HCT116 (cell line): ENCODE results near the gene MED19.

Source experiments
- CBX3 ChIP-seq: IDR thresholded peaks from 2 replicates; pipeline ENCODE4 v1.6.1; 2012; ENCODE audit warnings: low read depth
- EGR1 ChIP-seq: IDR thresholded peaks from 2 replicates; pipeline ENCODE4 v1.6.1; 2012; ENCODE audit warnings: low read depth
- ELF1 ChIP-seq: IDR thresholded peaks from 2 replicates; pipeline ENCODE4 v1.6.1; 2012; ENCODE audit warnings: low read depth, borderline replicate concordance
- EZH2 ChIP-seq: fragments of 200-600 bp; sonication (generic); IDR thresholded peaks from 2 replicates; pipeline ENCODE4 v1.6.1; 2017; ENCODE audit warnings: antibody characterized with exemption, mixed run types
- EZH2phosphoT487 ChIP-seq: fragments of 200-600 bp; IDR thresholded peaks from 2 replicates; pipeline ENCODE4 v1.6.1; 2018; ENCODE audit warnings: antibody characterized with exemption, borderline replicate concordance
- JUND ChIP-seq: IDR thresholded peaks from 2 replicates; pipeline ENCODE4 v1.6.1; 2012
- POLR2A ChIP-seq: IDR thresholded peaks from 2 replicates; pipeline ENCODE4 v1.7.0; 2011; ENCODE audit warnings: borderline replicate concordance; ENCODE audit not compliant: insufficient read depth, insufficient read length; ENCODE audit errors: extremely low read depth
- POLR2AphosphoS5 ChIP-seq: IDR thresholded peaks from 2 replicates; pipeline ENCODE4 v1.6.1; 2011; ENCODE audit warnings: mild to moderate bottlenecking, low read depth, low read length, moderate library complexity
- SIN3A ChIP-seq: IDR thresholded peaks from 2 replicates; pipeline ENCODE4 v1.6.1; 2012; ENCODE audit warnings: low read depth
- ZNF274 ChIP-seq: fragments of 200-500 bp; sonication (Bioruptor generic); IDR thresholded peaks from 2 replicates; pipeline ENCODE4 v1.6.1; 2014; ENCODE audit warnings: mild to moderate bottlenecking, low read depth, low read length, inconsistent platforms
- TF ChIP-seq, protein P1 (sequence below), 3 experiments: fragments of 200-600 bp in 1 of 3; sonication (generic) in 1 of 3; IDR thresholded peaks in 2 of 3; conservative IDR thresholded peaks in 1 of 3; 2 replicates each; pipeline ENCODE4 v1.5.1; 2012 to 2017; ENCODE audit warnings: low read depth in 2 of 3, low read length in 2 of 3, antibody characterized with exemption in 1 of 3, borderline replicate concordance in 1 of 3, control low read depth in 1 of 3, mild to moderate bottlenecking in 1 of 3, mixed read lengths in 1 of 3, mixed run types in 1 of 3, moderate library complexity in 1 of 3; ENCODE audit not compliant: insufficient read depth in 1 of 3
- TF ChIP-seq, protein P2 (sequence below): IDR thresholded peaks from 2 replicates; pipeline ENCODE4 v1.6.1; 2012

- TF ChIP-seq EGR1, result no peak
- TF ChIP-seq POLR2AphosphoS5, result no peak
- TF ChIP-seq, protein P1, sequence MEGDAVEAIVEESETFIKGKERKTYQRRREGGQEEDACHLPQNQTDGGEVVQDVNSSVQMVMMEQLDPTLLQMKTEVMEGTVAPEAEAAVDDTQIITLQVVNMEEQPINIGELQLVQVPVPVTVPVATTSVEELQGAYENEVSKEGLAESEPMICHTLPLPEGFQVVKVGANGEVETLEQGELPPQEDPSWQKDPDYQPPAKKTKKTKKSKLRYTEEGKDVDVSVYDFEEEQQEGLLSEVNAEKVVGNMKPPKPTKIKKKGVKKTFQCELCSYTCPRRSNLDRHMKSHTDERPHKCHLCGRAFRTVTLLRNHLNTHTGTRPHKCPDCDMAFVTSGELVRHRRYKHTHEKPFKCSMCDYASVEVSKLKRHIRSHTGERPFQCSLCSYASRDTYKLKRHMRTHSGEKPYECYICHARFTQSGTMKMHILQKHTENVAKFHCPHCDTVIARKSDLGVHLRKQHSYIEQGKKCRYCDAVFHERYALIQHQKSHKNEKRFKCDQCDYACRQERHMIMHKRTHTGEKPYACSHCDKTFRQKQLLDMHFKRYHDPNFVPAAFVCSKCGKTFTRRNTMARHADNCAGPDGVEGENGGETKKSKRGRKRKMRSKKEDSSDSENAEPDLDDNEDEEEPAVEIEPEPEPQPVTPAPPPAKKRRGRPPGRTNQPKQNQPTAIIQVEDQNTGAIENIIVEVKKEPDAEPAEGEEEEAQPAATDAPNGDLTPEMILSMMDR (IDR thresholded peaks at IDR 0.05 in 2 of 3, conservative IDR thresholded peaks at IDR 0.05 in 1 of 3; ENCODE audit: borderline replicate concordance in 1 of 3, insufficient read depth in 1 of 3, low read depth in 2 of 3, low read length in 2 of 3), result no peak
- TF ChIP-seq ELF1, result no peak
- TF ChIP-seq SIN3A, result no peak
- no peak for TF ChIP-seq POLR2A
- no peak for TF ChIP-seq EZH2
- no peak for TF ChIP-seq EZH2phosphoT487
- TF ChIP-seq ZNF274, result no peak
- TF ChIP-seq, protein P2, sequence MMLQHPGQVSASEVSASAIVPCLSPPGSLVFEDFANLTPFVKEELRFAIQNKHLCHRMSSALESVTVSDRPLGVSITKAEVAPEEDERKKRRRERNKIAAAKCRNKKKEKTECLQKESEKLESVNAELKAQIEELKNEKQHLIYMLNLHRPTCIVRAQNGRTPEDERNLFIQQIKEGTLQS, result no peak
- no peak for TF ChIP-seq JUND
- no peak for TF ChIP-seq CBX3
Observed at GRCh38 chr11:57745206-57745605, 33.2 kb upstream of the MED19 start.
